AG09309 (cell line): Measurements from ENCODE around the gene HAAO.
A peak's percentile ranks its signal among the peaks of the same experiment; 100 is the strongest.

Source experiments
- DNase-seq: peaks from one replicate; pipeline ENCODE4 v3.0.0-alpha.2; 2010; ENCODE audit warnings: low read depth
- H3K4me3 ChIP-seq: 2 replicates; pipeline ENCODE4 v1.5.1; 2011; ENCODE audit warnings: mild to moderate bottlenecking, low read depth, low read length, moderate library complexity; ENCODE audit not compliant: control insufficient read depth
- CTCF ChIP-seq: IDR thresholded peaks from 2 replicates; pipeline ENCODE4 v1.5.1; 2011; ENCODE audit warnings: mild to moderate bottlenecking, low read depth, low read length, inconsistent platforms; ENCODE audit not compliant: insufficient read depth, control insufficient read depth; ENCODE audit errors: missing control alignments

HAAO gene

GRCh38 chr2:42827647-42828486 is 35.5 kb upstream of the HAAO start:
- H3K4me3 ChIP-seq: peak overlapping the region; percentile 39
- DNase-seq: peak; percentile 39
- peak; percentile 96 for TF ChIP-seq CTCF

- no peak overlapping the region for H3K4me3 ChIP-seq
- DNase-seq: no peak
- no peak for TF ChIP-seq CTCF
These were observed 33.8 kb upstream of the HAAO start for GRCh38 chr2:42826231-42826630.

GRCh38 chr2:42824454-42824807 is 32.0 kb upstream of the HAAO start:
- no peak for DNase-seq
- no peak overlapping the region for H3K4me3 ChIP-seq
- no peak for TF ChIP-seq CTCF

GRCh38 chr2:42823744-42824453 is 31.5 kb upstream of the HAAO start:
- no peak overlapping the region for H3K4me3 ChIP-seq
- TF ChIP-seq CTCF: no peak
- no peak for DNase-seq

GRCh38 chr2:42819160-42819559 is 26.8 kb upstream of the HAAO start:
- H3K4me3 ChIP-seq: no peak overlapping the region
- no peak for TF ChIP-seq CTCF
- no peak for DNase-seq

- DNase-seq: no peak
- TF ChIP-seq CTCF: no peak
- H3K4me3 ChIP-seq: no peak overlapping the region
These were observed 23.3 kb upstream of the HAAO start for GRCh38 chr2:42815726-42816125.
